HL-60/S4 treated with retinoic acid at 250 ng/mL for 4 days and 3 days (cell line): ENCODE measurements around the gene RNU4-1.
"Not testable (repeated sequence)": the region's sequence is repeated elsewhere in the genome, so short reads cannot be mapped to it uniquely, and the experiment has no call there.

ENCODE experiments used
- in situ Hi-C: fragments of 300-500 bp; cut with MboI; formaldehyde crosslinking; loops from 2 replicates; pipeline ENCODE4 v1.7.0; 2022; ENCODE audit warnings: low sequenced_read_pairs

The RNU4-1 gene

DNA sequence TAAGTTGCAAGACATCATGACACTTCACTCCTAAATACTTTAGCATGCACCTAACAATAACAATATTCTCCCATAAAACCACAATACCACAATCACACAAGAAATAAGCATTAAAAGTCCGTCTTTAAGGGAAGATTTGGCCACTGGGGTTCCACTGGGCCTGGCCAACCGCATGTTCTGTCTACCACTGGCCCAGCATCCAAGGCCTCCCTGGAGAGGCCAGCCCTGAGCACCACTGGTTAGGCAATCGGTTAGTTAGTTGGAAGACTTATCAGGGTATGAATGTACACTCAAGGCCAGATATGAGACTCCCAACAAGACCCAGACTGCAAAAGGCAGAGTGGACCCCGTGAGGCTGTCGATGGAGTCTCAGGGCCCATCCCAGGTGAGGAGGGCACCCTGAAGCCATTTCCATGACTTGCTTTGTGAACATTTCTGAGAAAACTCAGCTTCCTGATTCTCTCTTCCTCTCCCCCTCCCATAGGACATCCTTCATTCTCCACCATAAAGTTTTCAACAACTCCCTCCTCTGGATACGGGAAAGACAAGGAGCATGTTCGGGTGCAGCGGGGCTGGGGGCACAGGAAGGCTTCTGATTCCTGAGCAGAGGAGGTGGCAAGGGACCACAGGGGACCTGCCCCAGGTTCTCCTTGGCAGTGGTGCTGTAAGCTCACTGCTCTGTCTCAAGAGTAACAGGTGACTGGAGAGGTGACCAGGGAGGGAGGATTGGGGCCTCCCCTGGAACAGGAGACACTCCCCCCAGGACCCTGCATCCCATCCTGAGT is 33.4 kb downstream of the RNU4-1 start:
- in situ Hi-C loops: no loop called here

DNA sequence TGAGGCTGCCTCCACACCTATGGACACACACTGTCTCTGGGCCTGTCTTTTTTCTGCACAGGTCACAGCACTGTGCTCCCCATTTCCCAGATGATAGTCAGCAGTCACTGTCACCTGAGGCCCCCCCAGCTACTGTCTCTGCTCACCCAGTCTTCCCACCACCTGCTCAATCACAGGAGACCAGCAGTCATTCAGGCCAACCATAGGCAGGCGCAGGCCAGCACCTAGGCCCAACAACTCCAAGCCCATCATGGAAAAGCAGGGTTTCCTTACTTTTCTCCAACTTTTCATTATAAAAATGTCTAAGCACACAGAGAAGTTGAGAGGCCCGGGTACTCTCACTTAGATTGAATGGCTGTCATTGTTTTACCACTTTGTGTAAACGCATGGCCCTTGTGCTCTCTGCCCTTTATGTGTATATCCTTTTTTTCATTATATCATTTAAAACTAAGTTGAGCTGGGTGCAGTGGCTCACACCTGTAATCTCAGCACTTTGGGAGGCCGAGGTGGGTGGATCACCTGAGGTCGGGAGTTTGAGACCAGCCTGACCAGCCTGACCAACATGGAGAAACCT is 34.6 kb downstream of the RNU4-1 start:
- in situ Hi-C loops: no loop called here

DNA sequence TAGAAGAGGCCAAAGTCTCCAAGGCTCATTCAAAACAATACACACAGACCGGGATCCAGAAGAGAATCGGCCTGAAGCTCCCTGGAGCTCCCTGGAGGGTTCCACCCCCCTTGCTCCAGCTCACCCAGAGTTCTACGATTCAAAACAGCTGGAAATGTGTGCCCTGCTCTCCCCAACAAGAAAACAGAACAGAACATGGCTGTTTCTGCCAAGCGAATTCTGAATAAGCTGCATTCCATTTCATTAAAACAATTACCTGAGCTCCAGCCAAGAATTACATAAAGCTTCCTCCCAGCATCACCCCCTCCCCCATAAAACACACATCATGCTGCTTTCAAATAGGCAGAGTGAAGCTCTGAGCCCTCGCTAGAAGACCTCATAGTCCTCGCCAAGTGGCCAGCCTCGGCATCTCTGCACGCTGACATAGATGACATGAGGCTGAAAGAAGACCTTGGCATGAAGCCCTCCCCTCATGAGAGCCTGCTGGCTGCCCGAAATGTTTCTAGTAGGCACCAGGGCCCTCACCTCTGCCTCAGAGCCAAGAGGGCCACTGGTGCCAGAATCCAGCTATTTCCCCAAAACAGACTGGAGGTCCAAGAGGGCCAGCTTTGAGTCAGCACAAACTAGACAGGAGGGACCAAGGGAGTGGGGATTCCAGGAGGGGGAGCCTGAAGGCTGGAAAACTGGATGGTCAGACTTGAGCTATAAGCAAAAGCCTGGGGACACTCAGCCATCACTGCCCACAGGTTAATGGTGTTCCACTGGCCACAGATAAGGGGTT is 35.8 kb downstream of the RNU4-1 start:
- in situ Hi-C loops: no loop called here

DNA sequence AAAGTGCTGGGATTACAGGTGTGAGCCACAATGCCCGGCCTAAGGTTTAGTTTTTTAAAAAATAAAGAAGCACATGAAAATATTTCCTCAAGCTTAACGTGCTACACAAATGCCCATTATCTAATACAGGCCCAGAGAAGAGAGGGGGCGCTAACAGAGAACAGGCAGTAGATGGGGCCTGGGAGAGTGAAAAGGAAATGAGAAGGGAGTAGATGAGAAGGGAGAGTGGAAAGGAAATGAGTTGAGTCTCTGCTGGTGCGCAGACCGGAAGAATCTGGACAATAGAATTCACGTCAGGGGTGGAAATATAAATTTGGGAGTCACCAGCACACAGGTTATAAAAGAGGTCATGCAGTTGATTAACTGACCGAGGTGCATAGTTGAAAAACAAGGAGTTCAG is 38.2 kb downstream of the RNU4-1 start:
- in situ Hi-C loops: no loop called here

DNA sequence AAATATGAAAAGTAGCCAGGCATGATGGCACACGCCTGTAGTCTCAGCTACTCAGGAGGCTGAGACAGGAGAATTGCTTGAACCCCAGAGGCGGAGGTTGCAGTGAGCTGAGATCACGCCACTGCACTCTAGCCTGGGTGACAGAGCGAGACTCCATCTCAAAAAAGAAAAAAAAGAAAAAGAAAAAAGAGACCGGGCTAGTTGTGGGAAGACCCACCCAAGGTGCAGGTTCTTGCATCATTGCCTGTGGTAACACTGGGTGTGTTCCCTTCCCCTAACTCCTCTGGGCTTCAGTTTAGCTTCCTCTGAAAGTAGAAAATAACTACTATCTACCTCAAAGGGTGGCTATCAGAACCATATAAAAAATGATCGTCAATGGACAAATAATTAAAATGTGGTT is 39.7 kb downstream of the RNU4-1 start:
- in situ Hi-C loops: not testable (repeated sequence)

DNA sequence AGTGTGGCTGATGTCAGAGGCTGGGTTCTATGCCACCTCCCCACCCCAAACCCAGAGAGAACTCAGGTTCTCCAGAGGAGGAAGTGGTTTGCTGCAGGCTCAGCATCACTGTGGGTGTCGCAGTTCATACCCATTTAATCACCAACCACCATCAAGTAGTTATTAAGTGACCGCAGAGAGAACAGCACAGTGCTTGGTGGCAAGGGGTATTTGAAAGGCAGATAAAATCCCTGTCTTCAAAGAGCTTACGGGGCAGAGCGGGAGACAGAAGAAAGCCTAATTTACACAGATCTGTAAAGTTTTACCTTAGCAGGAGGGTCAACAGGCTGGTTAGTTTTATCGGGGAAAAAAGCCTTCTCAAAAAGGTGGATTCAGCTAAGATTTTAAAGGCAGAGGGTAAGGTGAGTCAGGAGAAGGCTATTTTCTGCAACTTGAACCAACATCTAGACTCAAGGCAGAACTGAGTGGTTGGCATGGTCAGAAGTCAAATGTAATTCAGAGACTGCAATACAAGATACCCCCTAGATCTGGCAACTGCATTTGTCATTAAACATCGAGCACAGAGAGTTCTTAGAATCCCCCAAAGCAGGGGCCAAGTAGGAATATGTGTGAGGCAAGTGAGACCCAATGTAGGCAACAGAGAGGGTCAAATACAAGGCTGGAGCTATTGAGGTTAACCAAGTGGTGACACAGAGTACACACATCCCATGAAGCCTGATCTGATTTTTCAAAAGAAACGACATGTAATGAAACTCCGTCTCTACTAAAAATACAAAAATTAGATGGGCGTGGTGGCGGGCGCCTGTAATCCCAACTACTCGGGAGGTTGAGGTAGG is 40.7 kb downstream of the RNU4-1 start:
- in situ Hi-C loops: no loop called here

DNA sequence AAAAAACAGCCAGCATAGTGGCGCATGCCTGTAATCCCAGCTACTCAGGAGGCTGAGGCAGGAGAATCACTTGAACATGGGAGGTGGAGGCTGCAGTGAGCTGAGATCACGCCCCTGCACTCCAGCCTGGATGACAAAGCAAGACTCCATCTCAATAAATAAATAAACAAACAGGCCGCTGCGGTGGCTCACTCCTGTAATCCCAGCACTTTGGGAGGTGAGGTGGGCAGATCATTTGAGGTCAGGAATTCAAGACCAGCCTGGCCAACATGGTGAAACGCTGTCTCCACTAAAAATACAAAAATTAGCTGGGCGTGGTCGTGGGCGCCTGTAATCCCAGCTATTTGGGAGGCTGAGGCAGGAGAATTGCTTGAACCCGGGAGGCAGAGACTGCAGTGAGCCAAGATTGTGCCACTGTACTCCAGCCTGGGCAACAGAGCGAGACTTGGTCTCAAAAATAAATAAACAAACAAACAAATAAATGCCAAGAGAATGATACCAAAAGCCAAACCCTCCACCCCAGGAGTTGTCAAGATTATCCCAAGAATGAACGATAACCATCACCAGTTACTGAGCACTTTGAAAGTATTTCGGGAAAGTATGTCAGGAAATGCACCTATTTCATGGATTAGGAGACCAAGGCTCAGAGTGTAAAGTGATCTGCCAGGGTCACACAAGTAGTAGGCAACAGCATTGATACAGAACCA is 41.5 kb downstream of the RNU4-1 start:
- in situ Hi-C loops: not testable (repeated sequence)

DNA sequence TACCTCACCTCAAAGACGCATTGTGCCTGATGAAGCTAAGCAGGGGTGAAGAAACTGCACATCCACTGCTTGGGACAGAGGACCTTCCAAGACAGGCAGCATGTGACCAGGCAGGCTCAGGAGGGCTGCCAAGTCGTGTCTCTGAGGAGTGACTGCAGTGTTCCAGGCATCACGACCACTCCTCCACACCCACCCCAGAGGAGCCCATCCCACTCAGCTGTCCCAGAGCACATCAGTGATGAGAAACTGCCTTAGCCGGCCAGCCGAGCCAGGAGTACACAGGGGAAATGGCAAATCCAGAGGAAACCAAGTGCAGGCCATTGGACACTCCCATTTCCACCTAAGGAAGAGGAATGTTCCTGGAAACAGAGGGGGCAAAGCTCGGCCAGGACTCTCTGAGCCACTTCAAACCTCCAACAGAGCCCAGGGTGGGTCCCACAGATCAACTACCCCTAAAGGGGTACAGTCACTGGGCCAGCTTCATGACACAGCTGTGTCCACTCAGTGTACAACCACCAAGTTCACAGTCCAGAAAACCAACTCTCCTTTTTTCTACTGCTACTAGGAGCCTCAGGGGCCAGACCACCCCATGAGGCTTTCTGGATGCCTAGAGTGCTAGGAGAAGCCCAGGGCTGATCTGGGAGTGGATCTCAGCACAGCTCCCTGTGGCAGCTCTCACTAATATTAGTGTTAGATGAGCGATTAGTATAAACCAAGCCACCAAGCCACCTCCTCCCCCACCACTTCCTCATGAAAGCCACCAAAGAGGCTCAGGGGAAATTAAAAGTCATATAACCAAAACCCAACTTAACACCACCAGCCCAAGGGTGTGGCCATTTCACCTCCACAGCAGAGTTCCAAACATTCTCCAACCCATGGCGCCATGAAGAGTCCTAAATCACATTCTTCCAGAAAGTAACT is 42.9 kb downstream of the RNU4-1 start:
- in situ Hi-C loops: no loop called here

DNA sequence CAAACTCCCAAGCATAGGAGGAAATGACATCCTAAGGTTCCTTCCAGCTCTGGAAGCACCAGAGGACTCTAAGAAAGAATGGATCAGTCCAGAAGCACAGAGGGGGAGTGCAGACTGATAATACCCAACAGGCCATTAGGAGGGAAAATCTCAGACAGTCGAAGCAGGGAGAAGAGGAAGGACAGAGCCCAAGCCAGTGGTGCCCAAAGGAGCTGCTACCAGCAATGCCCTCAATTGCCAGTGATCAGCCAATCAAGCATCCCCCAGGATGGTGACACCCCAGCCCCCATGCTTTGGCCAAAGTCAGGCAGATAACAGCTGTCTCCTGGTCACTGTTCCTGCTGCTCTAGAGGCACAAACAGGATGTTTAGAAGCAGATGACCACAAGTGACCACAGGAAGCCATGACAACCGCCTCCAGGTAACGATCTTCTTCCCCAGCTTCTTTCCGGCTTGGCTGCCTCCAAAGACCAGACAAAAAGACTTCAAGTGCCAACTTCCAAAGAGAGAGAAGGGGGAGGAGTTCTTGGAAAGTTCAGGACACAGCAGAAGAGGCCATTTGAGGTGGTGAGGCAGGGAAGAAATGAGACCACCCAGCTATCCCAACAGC is 43.7 kb downstream of the RNU4-1 start:
- in situ Hi-C loops: no loop called here

DNA sequence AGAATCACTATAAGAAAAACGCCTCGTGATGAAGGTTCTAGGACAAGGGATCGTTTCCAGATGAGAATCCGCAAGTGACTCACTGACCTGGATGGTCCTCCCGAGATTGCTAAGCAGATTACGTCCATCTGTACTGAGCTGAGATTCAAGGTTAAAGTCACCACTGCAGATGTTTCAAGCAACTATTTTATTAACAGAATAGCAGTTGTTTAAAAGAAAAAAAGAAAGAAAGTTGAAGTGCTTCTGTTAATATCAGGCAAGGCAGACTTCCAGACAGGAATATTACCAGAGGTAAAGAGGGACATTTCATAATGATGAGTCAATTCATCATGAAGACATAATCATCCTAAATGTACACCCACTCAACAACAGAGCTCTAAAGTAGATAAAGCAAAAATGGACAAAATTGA is 45.4 kb downstream of the RNU4-1 start:
- in situ Hi-C loops: no loop called here

DNA sequence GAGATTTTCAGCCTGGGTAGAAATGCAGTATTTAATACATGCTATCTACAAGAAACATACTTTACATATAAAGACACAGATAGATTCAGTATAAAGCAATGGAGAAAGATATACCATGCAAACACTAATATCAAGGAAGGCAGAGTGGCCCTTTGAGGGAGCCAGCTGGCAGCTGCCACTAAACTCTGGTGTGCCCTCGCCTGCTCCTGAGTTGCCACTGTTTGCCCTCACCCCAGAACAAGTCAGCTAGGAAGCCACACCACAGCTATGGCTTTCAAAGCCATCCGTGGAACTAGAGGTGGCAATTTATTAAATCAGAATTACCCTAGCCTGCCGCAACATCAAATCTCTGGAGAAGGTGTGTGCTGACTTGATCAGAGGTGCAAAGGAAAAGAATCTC is 45.9 kb downstream of the RNU4-1 start:
- in situ Hi-C loops: no loop called here

DNA sequence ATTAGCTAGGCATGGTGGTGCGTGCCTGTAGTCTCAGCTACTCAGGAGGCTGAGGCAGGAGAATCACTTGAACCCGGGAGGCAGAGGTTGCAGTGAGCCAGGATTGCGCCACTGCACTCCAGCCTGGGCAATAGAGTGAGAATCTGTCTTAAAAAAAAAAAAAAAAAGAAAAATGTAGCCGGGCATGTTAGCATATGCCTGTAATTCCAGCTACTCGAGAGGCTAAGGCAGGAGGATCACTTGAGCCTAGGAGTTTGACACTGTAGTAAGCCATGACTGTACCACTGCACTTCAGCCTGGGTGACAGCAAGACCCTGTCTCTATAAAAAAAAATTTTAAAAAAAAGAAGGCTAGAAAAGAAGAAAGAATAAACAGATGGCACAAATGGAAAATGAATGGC is 46.3 kb downstream of the RNU4-1 start:
- in situ Hi-C loops: not testable (repeated sequence)
